ENCODE measurements around the gene REELD1.

DNA sequence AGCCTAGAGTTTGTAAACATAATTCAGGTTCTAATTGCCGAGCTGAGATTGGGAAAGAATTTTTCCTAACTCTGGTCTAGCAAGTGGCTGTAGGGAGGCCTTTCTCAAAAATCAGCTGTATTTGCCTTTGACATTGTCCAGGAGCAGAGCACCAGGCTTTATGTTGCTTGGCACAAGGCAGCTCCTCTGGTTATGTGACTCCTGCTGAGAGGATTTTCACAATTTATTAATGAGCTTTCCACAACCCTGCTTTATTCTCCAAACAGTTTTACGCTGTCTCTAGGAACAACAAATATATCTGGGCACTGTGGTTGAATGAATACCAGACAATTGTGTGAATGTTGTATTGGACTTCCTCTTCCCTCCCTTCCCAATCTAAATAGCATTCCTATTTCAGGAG lies 23.9 kb upstream of the REELD1 start:
- TF ChIP-seq ZNF565 (CRISPR knock-in tag; conservative IDR thresholded peaks at IDR 0.05; ENCODE audit: low read depth), result no peak
- TF ChIP-seq SNAI2 (CRISPR knock-in tag; IDR thresholded peaks at IDR 0.05), result no peak
- no peak for TF ChIP-seq ZNF8 (CRISPR knock-in tag; IDR thresholded peaks at IDR 0.05)
- TF ChIP-seq TOX (CRISPR knock-in tag; IDR thresholded peaks at IDR 0.05; ENCODE audit: borderline replicate concordance), result no peak
- no peak for TF ChIP-seq PPARA (CRISPR knock-in tag; IDR thresholded peaks at IDR 0.05; ENCODE audit: borderline replicate concordance)
- TF ChIP-seq ARNTL (CRISPR knock-in tag; IDR thresholded peaks at IDR 0.05; ENCODE audit: borderline replicate concordance, low read depth), result no peak
- TF ChIP-seq BACH2 (CRISPR knock-in tag; IDR thresholded peaks at IDR 0.05; ENCODE audit: borderline replicate concordance), result no peak
- TF ChIP-seq ZFP30 (CRISPR knock-in tag; IDR thresholded peaks at IDR 0.05), result no peak
- TF ChIP-seq RARB (CRISPR knock-in tag; IDR thresholded peaks at IDR 0.05), result no peak
- no peak for TF ChIP-seq ZFP3 (CRISPR knock-in tag; IDR thresholded peaks at IDR 0.05)
- TF ChIP-seq GLIS3 (CRISPR knock-in tag; IDR thresholded peaks at IDR 0.05), result no peak
- TF ChIP-seq ESRRG (CRISPR knock-in tag; IDR thresholded peaks at IDR 0.05), result no peak
- TF ChIP-seq, protein P1, sequence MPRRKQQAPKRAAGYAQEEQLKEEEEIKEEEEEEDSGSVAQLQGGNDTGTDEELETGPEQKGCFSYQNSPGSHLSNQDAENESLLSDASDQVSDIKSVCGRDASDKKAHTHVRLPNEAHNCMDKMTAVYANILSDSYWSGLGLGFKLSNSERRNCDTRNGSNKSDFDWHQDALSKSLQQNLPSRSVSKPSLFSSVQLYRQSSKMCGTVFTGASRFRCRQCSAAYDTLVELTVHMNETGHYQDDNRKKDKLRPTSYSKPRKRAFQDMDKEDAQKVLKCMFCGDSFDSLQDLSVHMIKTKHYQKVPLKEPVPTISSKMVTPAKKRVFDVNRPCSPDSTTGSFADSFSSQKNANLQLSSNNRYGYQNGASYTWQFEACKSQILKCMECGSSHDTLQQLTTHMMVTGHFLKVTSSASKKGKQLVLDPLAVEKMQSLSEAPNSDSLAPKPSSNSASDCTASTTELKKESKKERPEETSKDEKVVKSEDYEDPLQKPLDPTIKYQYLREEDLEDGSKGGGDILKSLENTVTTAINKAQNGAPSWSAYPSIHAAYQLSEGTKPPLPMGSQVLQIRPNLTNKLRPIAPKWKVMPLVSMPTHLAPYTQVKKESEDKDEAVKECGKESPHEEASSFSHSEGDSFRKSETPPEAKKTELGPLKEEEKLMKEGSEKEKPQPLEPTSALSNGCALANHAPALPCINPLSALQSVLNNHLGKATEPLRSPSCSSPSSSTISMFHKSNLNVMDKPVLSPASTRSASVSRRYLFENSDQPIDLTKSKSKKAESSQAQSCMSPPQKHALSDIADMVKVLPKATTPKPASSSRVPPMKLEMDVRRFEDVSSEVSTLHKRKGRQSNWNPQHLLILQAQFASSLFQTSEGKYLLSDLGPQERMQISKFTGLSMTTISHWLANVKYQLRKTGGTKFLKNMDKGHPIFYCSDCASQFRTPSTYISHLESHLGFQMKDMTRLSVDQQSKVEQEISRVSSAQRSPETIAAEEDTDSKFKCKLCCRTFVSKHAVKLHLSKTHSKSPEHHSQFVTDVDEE (CRISPR knock-in tag; IDR thresholded peaks at IDR 0.05), result no peak
- TF ChIP-seq PATZ1 (CRISPR knock-in tag; IDR thresholded peaks at IDR 0.05; ENCODE audit: borderline replicate concordance), result no peak
